Measurements from ENCODE around the gene TIMM10B.

DNA sequence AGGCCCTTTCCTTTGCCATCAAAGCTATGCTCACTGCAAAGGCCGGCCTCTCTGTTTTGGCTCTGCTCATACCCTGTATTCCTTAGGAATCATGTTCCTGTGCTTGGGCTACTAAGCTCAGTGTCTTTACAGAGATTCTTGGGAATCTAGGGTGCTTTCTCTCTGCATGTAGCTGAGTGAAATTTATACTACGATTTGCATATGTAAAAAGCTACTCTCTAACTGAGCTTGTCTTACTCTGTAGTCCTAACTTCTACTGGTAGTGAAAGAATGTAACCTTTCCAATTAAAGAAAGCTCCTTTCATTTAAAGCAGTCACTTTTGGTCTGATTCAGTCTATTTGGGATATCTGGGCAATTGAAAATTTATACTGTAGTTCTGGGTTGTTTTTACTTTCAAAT, 48.0 kb downstream of the TIMM10B start:
- TF ChIP-seq, protein P1, sequence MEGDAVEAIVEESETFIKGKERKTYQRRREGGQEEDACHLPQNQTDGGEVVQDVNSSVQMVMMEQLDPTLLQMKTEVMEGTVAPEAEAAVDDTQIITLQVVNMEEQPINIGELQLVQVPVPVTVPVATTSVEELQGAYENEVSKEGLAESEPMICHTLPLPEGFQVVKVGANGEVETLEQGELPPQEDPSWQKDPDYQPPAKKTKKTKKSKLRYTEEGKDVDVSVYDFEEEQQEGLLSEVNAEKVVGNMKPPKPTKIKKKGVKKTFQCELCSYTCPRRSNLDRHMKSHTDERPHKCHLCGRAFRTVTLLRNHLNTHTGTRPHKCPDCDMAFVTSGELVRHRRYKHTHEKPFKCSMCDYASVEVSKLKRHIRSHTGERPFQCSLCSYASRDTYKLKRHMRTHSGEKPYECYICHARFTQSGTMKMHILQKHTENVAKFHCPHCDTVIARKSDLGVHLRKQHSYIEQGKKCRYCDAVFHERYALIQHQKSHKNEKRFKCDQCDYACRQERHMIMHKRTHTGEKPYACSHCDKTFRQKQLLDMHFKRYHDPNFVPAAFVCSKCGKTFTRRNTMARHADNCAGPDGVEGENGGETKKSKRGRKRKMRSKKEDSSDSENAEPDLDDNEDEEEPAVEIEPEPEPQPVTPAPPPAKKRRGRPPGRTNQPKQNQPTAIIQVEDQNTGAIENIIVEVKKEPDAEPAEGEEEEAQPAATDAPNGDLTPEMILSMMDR (conservative IDR thresholded peaks at IDR 0.05) = no peak
- TF ChIP-seq EZH2 (IDR thresholded peaks at IDR 0.05; ENCODE audit: low read depth) = no peak

All from PC-9 (cell line).